ENCODE measurements around the gene RNF39.
"Not testable (repeated sequence)": the region's sequence is repeated elsewhere in the genome, so short reads cannot be mapped to it uniquely, and the experiment has no call there.

RNF39 gene

GRCh38 chr6:30041821-30042220 lies 33.7 kb downstream of the RNF39 start:
- Histone ChIP-seq H3K9me3 (ENCODE audit: control insufficient read depth in 2 of 2, low read length in 2 of 2) (no peaks in the 10 kb centered on the region), H3K9ac (ENCODE audit: low read depth in 1 of 2, low read length in 2 of 2) (no peak overlapping the region), H3K36me3 (ENCODE audit: control insufficient read depth in 2 of 2, insufficient read depth in 2 of 2, low read length in 2 of 2) (no peaks in the 10 kb centered on the region), H3K4me3 (ENCODE audit: low read length in 2 of 2) (no peak overlapping the region), H3K27ac (ENCODE audit: low read depth in 2 of 2, low read length in 2 of 2) (no peak overlapping the region), H3K4me1 (ENCODE audit: control insufficient read depth in 2 of 2, insufficient read depth in 2 of 2, low read length in 2 of 2) (no peaks in the 10 kb centered on the region), H3K27me3 (ENCODE audit: control insufficient read depth in 2 of 2, insufficient read depth in 2 of 2, low read length in 2 of 2) (no peaks in the 10 kb centered on the region)

- no peak overlapping the region for H3K27ac ChIP-seq (ENCODE audit: low read depth in 2 of 2, low read length in 2 of 2)
- no peak overlapping the region for H3K9ac ChIP-seq (ENCODE audit: low read depth in 1 of 2, low read length in 2 of 2)
- H3K4me3 ChIP-seq (ENCODE audit: low read length in 2 of 2), result no peak overlapping the region
- H3K9me3 ChIP-seq (ENCODE audit: control insufficient read depth in 2 of 2, low read length in 2 of 2), result no peaks in the 10 kb centered on the region
- no peaks in the 10 kb centered on the region for H3K27me3 ChIP-seq (ENCODE audit: control insufficient read depth in 2 of 2, insufficient read depth in 2 of 2, low read length in 2 of 2)
- no peaks in the 10 kb centered on the region for H3K4me1 ChIP-seq (ENCODE audit: control insufficient read depth in 2 of 2, insufficient read depth in 2 of 2, low read length in 2 of 2)
- H3K36me3 ChIP-seq (ENCODE audit: control insufficient read depth in 2 of 2, insufficient read depth in 2 of 2, low read length in 2 of 2), result no peaks in the 10 kb centered on the region
These were observed 34.3 kb downstream of the RNF39 start for GRCh38 chr6:30041221-30041620.

GRCh38 chr6:30037182-30037788 lies 38.3 kb downstream of the RNF39 start:
- no peak overlapping the region for H3K9ac ChIP-seq (ENCODE audit: low read depth in 1 of 2, low read length in 2 of 2)

GRCh38 chr6:30035784-30036183 lies 39.8 kb downstream of the RNF39 start:
- Histone ChIP-seq H3K9ac (ENCODE audit: low read depth in 1 of 2, low read length in 2 of 2) (no peak overlapping the region), H3K4me1 (ENCODE audit: control insufficient read depth in 2 of 2, insufficient read depth in 2 of 2, low read length in 2 of 2) (no peaks in the 10 kb centered on the region), H3K27me3 (ENCODE audit: control insufficient read depth in 2 of 2, insufficient read depth in 2 of 2, low read length in 2 of 2) (no peaks in the 10 kb centered on the region), H3K27ac (ENCODE audit: low read depth in 2 of 2, low read length in 2 of 2) (no peak overlapping the region), H3K4me3 (ENCODE audit: low read length in 2 of 2) (no peak overlapping the region), H3K36me3 (ENCODE audit: control insufficient read depth in 2 of 2, insufficient read depth in 2 of 2, low read length in 2 of 2) (peaks cover 0 to 3% of the 10 kb centered on the region in 2 donors), H3K9me3 (ENCODE audit: control insufficient read depth in 2 of 2, low read length in 2 of 2) (no peaks in the 10 kb centered on the region)

More at GRCh38 chr6:30037182-30037788, 38.3 kb downstream of the RNF39 start:
- Histone ChIP-seq H3K4me1 (ENCODE audit: control insufficient read depth in 2 of 2, insufficient read depth in 2 of 2, low read length in 2 of 2) (no peaks in the 10 kb centered on the region), H3K4me3 (ENCODE audit: low read length in 2 of 2) (no peak overlapping the region), H3K27me3 (ENCODE audit: control insufficient read depth in 2 of 2, insufficient read depth in 2 of 2, low read length in 2 of 2) (no peaks in the 10 kb centered on the region), H3K27ac (ENCODE audit: low read depth in 2 of 2, low read length in 2 of 2) (no peak overlapping the region), H3K9me3 (ENCODE audit: control insufficient read depth in 2 of 2, low read length in 2 of 2) (no peaks in the 10 kb centered on the region), H3K36me3 (ENCODE audit: control insufficient read depth in 2 of 2, insufficient read depth in 2 of 2, low read length in 2 of 2) (peaks cover 0 to 3% of the 10 kb centered on the region in 2 donors)

- not testable (repeated sequence) for H3K27ac ChIP-seq (ENCODE audit: low read depth in 2 of 2, low read length in 2 of 2); H3K9me3 ChIP-seq (ENCODE audit: control insufficient read depth in 2 of 2, low read length in 2 of 2); H3K4me1 ChIP-seq (ENCODE audit: control insufficient read depth in 2 of 2, insufficient read depth in 2 of 2, low read length in 2 of 2); H3K27me3 ChIP-seq (ENCODE audit: control insufficient read depth in 2 of 2, insufficient read depth in 2 of 2, low read length in 2 of 2); H3K36me3 ChIP-seq (ENCODE audit: control insufficient read depth in 2 of 2, insufficient read depth in 2 of 2, low read length in 2 of 2); H3K4me3 ChIP-seq (ENCODE audit: low read length in 2 of 2); H3K9ac ChIP-seq (ENCODE audit: low read depth in 1 of 2, low read length in 2 of 2)
These were observed 42.1 kb downstream of the RNF39 start for GRCh38 chr6:30033440-30033839.

GRCh38 chr6:30031381-30031780 lies 44.2 kb downstream of the RNF39 start:
- no peak overlapping the region for H3K9ac ChIP-seq (ENCODE audit: low read depth in 1 of 2, low read length in 2 of 2)
- H3K36me3 ChIP-seq (ENCODE audit: control insufficient read depth in 2 of 2, insufficient read depth in 2 of 2, low read length in 2 of 2), result peaks cover 0 to 3% of the 10 kb centered on the region in 2 donors
- no peaks in the 10 kb centered on the region for H3K27me3 ChIP-seq (ENCODE audit: control insufficient read depth in 2 of 2, insufficient read depth in 2 of 2, low read length in 2 of 2)
- H3K4me1 ChIP-seq (ENCODE audit: control insufficient read depth in 2 of 2, insufficient read depth in 2 of 2, low read length in 2 of 2), result no peaks in the 10 kb centered on the region
- no peak overlapping the region for H3K27ac ChIP-seq (ENCODE audit: low read depth in 2 of 2, low read length in 2 of 2)
- H3K4me3 ChIP-seq (ENCODE audit: low read length in 2 of 2), result no peak overlapping the region
- H3K9me3 ChIP-seq (ENCODE audit: control insufficient read depth in 2 of 2, low read length in 2 of 2), result no peaks in the 10 kb centered on the region

DNA sequence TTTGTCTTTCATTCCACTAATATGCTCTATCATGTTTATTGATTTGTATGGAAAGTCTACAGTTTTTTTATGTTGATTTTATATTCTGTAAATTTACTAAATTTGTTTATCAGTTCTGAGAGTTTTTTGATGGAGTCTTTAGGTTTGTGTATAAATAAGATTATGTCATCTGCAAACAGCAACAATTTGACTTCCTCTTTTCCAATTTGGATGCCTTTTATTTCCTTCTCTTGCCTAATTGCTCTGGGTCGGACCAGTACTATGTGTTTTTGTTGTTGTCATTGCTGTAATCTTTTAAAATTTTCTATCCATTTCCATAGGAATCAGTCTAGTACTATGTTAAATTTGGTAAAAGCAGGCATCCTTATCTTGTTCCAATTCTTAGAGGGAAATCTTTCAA lies 46.0 kb downstream of the RNF39 start:
- Histone ChIP-seq H3K36me3 (ENCODE audit: control insufficient read depth in 2 of 2, insufficient read depth in 2 of 2, low read length in 2 of 2) (peaks cover 0 to 3% of the 10 kb centered on the region in 2 donors), H3K27ac (ENCODE audit: low read depth in 2 of 2, low read length in 2 of 2) (no peak overlapping the region), H3K27me3 (ENCODE audit: control insufficient read depth in 2 of 2, insufficient read depth in 2 of 2, low read length in 2 of 2) (no peaks in the 10 kb centered on the region), H3K4me1 (ENCODE audit: control insufficient read depth in 2 of 2, insufficient read depth in 2 of 2, low read length in 2 of 2) (no peaks in the 10 kb centered on the region), H3K4me3 (ENCODE audit: low read length in 2 of 2) (no peak overlapping the region), H3K9me3 (ENCODE audit: control insufficient read depth in 2 of 2, low read length in 2 of 2) (no peaks in the 10 kb centered on the region), H3K9ac (ENCODE audit: low read depth in 1 of 2, low read length in 2 of 2) (no peak overlapping the region)

DNA sequence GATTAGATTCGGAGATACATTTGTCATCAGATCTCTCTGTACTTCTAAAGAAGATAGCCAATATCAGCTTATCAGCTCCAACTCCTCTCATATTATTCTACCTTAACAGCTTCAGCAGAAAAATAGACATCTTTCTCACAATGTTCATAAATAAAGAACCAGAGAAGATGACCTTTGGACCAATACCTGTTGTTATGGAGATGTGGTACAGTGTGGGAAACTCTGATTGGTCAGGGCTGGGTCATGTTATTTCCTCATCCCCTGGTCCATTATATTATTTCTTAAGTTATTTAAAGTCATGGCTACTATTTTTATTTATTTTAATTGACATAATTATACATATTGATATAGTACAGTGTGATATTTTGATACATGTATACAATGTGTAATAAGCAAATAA lies 50.4 kb downstream of the RNF39 start:
- Histone ChIP-seq H3K4me3 (ENCODE audit: low read length in 2 of 2) (no peak overlapping the region), H3K27ac (ENCODE audit: low read depth in 2 of 2, low read length in 2 of 2) (no peak overlapping the region), H3K27me3 (ENCODE audit: control insufficient read depth in 2 of 2, insufficient read depth in 2 of 2, low read length in 2 of 2) (no peaks in the 10 kb centered on the region), H3K4me1 (ENCODE audit: control insufficient read depth in 2 of 2, insufficient read depth in 2 of 2, low read length in 2 of 2) (no peaks in the 10 kb centered on the region), H3K36me3 (ENCODE audit: control insufficient read depth in 2 of 2, insufficient read depth in 2 of 2, low read length in 2 of 2) (no peaks in the 10 kb centered on the region), H3K9ac (ENCODE audit: low read depth in 1 of 2, low read length in 2 of 2) (no peak overlapping the region), H3K9me3 (ENCODE audit: control insufficient read depth in 2 of 2, low read length in 2 of 2) (no peaks in the 10 kb centered on the region)

GRCh38 chr6:30022712-30023111 lies 52.9 kb downstream of the RNF39 start:
- not testable (repeated sequence) for H3K27me3 ChIP-seq (ENCODE audit: control insufficient read depth in 2 of 2, insufficient read depth in 2 of 2, low read length in 2 of 2); H3K27ac ChIP-seq (ENCODE audit: low read depth in 2 of 2, low read length in 2 of 2); H3K4me1 ChIP-seq (ENCODE audit: control insufficient read depth in 2 of 2, insufficient read depth in 2 of 2, low read length in 2 of 2); H3K4me3 ChIP-seq (ENCODE audit: low read length in 2 of 2); H3K9ac ChIP-seq (ENCODE audit: low read depth in 1 of 2, low read length in 2 of 2); H3K36me3 ChIP-seq (ENCODE audit: control insufficient read depth in 2 of 2, insufficient read depth in 2 of 2, low read length in 2 of 2); H3K9me3 ChIP-seq (ENCODE audit: control insufficient read depth in 2 of 2, low read length in 2 of 2)

DNA sequence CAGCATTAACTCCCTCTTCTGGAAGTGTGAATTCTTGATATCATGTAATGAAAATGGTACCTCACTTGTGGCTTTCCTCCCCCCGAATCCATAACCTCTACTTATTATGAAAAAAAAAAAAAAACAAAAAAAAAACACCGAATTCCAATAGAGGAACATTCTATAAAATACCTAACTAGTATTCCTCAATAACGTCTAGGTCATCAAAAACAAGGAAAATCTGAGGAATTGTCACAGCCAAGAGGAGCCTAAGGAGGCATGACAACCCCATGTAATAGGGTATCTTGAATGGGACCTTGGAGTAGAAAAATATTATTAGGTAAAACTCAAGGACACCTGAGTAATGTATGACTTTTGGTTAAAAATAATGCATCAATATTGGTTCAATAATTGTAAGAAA lies 53.4 kb downstream of the RNF39 start:
- Histone ChIP-seq H3K36me3 (ENCODE audit: control insufficient read depth in 2 of 2, insufficient read depth in 2 of 2, low read length in 2 of 2) (no peaks in the 10 kb centered on the region), H3K9me3 (ENCODE audit: control insufficient read depth in 2 of 2, low read length in 2 of 2) (no peaks in the 10 kb centered on the region), H3K27me3 (ENCODE audit: control insufficient read depth in 2 of 2, insufficient read depth in 2 of 2, low read length in 2 of 2) (no peaks in the 10 kb centered on the region), H3K9ac (ENCODE audit: low read depth in 1 of 2, low read length in 2 of 2) (no peak overlapping the region), H3K4me1 (ENCODE audit: control insufficient read depth in 2 of 2, insufficient read depth in 2 of 2, low read length in 2 of 2) (no peaks in the 10 kb centered on the region), H3K27ac (ENCODE audit: low read depth in 2 of 2, low read length in 2 of 2) (no peak overlapping the region), H3K4me3 (ENCODE audit: low read length in 2 of 2) (no peak overlapping the region)

GRCh38 chr6:30020626-30021025 lies 54.9 kb downstream of the RNF39 start:
- no peak overlapping the region for H3K27ac ChIP-seq (ENCODE audit: low read depth in 2 of 2, low read length in 2 of 2)
- no peaks in the 10 kb centered on the region for H3K9me3 ChIP-seq (ENCODE audit: control insufficient read depth in 2 of 2, low read length in 2 of 2)
- no peaks in the 10 kb centered on the region for H3K27me3 ChIP-seq (ENCODE audit: control insufficient read depth in 2 of 2, insufficient read depth in 2 of 2, low read length in 2 of 2)
- no peak overlapping the region for H3K4me3 ChIP-seq (ENCODE audit: low read length in 2 of 2)
- no peak overlapping the region for H3K9ac ChIP-seq (ENCODE audit: low read depth in 1 of 2, low read length in 2 of 2)
- H3K4me1 ChIP-seq (ENCODE audit: control insufficient read depth in 2 of 2, insufficient read depth in 2 of 2, low read length in 2 of 2), result no peaks in the 10 kb centered on the region
- no peaks in the 10 kb centered on the region for H3K36me3 ChIP-seq (ENCODE audit: control insufficient read depth in 2 of 2, insufficient read depth in 2 of 2, low read length in 2 of 2)
